ENCODE measurements around the gene SMIM5.

The SMIM5 gene

GRCh38 chr17:75672011-75672410, 38.8 kb downstream of the SMIM5 start:
- DNase-seq = no peak

- no peak for DNase-seq
Measured at GRCh38 chr17:75673487-75673886, 40.3 kb downstream of the SMIM5 start.

- no peak for DNase-seq
Measured at GRCh38 chr17:75676461-75676860, 43.2 kb downstream of the SMIM5 start.

GRCh38 chr17:75679706-75680211, 46.5 kb downstream of the SMIM5 start:
- peak; percentile 33 for DNase-seq

- no peak for DNase-seq
Measured at GRCh38 chr17:75680431-75680830, 47.2 kb downstream of the SMIM5 start.

- no peak for DNase-seq
Measured at GRCh38 chr17:75681289-75681688, 48.1 kb downstream of the SMIM5 start.

GRCh38 chr17:75683583-75683982, 50.3 kb downstream of the SMIM5 start:
- DNase-seq = no peak

- no peak for DNase-seq
Measured at GRCh38 chr17:75684249-75684648, 51.0 kb downstream of the SMIM5 start.

GRCh38 chr17:75684924-75685323, 51.7 kb downstream of the SMIM5 start:
- no peak for DNase-seq

GRCh38 chr17:75685499-75685898, 52.3 kb downstream of the SMIM5 start:
- no peak for DNase-seq

GRCh38 chr17:75688209-75688825, 55.1 kb downstream of the SMIM5 start:
- DNase-seq = no peak

- no peak for DNase-seq
Measured at GRCh38 chr17:75689441-75689873, 56.2 kb downstream of the SMIM5 start.
